ENCODE results near the gene FBRSL1. TPM values are rescaled to one million over a fixed set of nuclear protein-coding genes. Genes with fewer than 3 reads are reported as not detected.
"Not testable (repeated sequence)": the region's sequence is repeated elsewhere in the genome, so short reads cannot be mapped to it uniquely, and the experiment has no call there.

FBRSL1 gene
- total RNA-seq, 1 donor from 2014 or later, result 5.0 TPM

GRCh38 chr12:132453361-132454192 lies 36.4 kb upstream of the FBRSL1 start:
- no peak for DNase-seq

- no peak for DNase-seq
These were observed 35.6 kb upstream of the FBRSL1 start for GRCh38 chr12:132454193-132454932.

- no peak for DNase-seq
These were observed 35.0 kb upstream of the FBRSL1 start for GRCh38 chr12:132454933-132455418.

- DNase-seq, result no peak
These were observed 34.4 kb upstream of the FBRSL1 start for GRCh38 chr12:132455565-132455964.

GRCh38 chr12:132456186-132456943 lies 33.6 kb upstream of the FBRSL1 start:
- no peak for DNase-seq

- DNase-seq, result no peak
These were observed 32.9 kb upstream of the FBRSL1 start for GRCh38 chr12:132456944-132457495.

GRCh38 chr12:132458441-132458840 lies 31.5 kb upstream of the FBRSL1 start:
- no peak for DNase-seq

GRCh38 chr12:132458846-132459641 lies 30.9 kb upstream of the FBRSL1 start:
- DNase-seq, result no peak

GRCh38 chr12:132460571-132460970 lies 29.4 kb upstream of the FBRSL1 start:
- no peak for DNase-seq

GRCh38 chr12:132461526-132461925 lies 28.4 kb upstream of the FBRSL1 start:
- DNase-seq, result no peak

GRCh38 chr12:132462788-132463187 lies 27.2 kb upstream of the FBRSL1 start:
- no peak for DNase-seq

GRCh38 chr12:132463284-132463924 lies 26.5 kb upstream of the FBRSL1 start:
- not testable (repeated sequence) for DNase-seq

- not testable (repeated sequence) for DNase-seq
These were observed 25.6 kb upstream of the FBRSL1 start for GRCh38 chr12:132464304-132464703.

GRCh38 chr12:132464820-132465219 lies 25.1 kb upstream of the FBRSL1 start:
- DNase-seq, result no peak

- DNase-seq, result no peak
These were observed 24.4 kb upstream of the FBRSL1 start for GRCh38 chr12:132465269-132466190.

GRCh38 chr12:132466241-132467201 lies 23.4 kb upstream of the FBRSL1 start:
- DNase-seq, result no peak

- no peak for DNase-seq
These were observed 22.4 kb upstream of the FBRSL1 start for GRCh38 chr12:132467511-132467910.

- DNase-seq, result no peak
These were observed 20.5 kb upstream of the FBRSL1 start for GRCh38 chr12:132469423-132469822.

GRCh38 chr12:132470397-132470796 lies 19.6 kb upstream of the FBRSL1 start:
- DNase-seq, result no peak
